Ishikawa (cell line): ENCODE data around the gene KIAA1217.

Experiments
- CEBPB ChIP-seq: IDR thresholded peaks from 2 replicates; pipeline ENCODE4 v1.6.1; 2012
- CREB1 ChIP-seq: IDR thresholded peaks from 2 replicates; pipeline ENCODE4 v1.6.1; 2012; ENCODE audit warnings: low read depth
- EGR1 ChIP-seq: IDR thresholded peaks from 2 replicates; pipeline ENCODE4 v1.6.1; 2012
- EP300 ChIP-seq: IDR thresholded peaks from 2 replicates; pipeline ENCODE4 v1.6.1; 2012; ENCODE audit warnings: borderline replicate concordance
- FOXM1 ChIP-seq: IDR thresholded peaks from 2 replicates; pipeline ENCODE4 v1.6.1; 2012; ENCODE audit warnings: low read depth, borderline replicate concordance
- NFIC ChIP-seq: IDR thresholded peaks from 2 replicates; pipeline ENCODE4 v1.6.1; 2012
- RAD21 ChIP-seq: IDR thresholded peaks from 2 replicates; pipeline ENCODE4 v1.6.1; 2012; ENCODE audit warnings: low read depth
- TAF1 ChIP-seq: IDR thresholded peaks from 2 replicates; pipeline ENCODE4 v1.6.1; 2012; ENCODE audit warnings: low read depth, mild to moderate bottlenecking
- TCF12 ChIP-seq: IDR thresholded peaks from 2 replicates; pipeline ENCODE4 v1.6.1; 2012; ENCODE audit warnings: low read depth
- TEAD4 ChIP-seq: IDR thresholded peaks from 2 replicates; pipeline ENCODE4 v1.6.1; 2012
- YY1 ChIP-seq: IDR thresholded peaks from 2 replicates; pipeline ENCODE4 v1.6.1; 2012; ENCODE audit warnings: low read depth
- ZBTB7A ChIP-seq: IDR thresholded peaks from 2 replicates; pipeline ENCODE4 v1.6.1; 2012; ENCODE audit warnings: low read depth
- TF ChIP-seq, protein P1 (sequence below): IDR thresholded peaks from 2 replicates; pipeline ENCODE4 v1.6.1; 2012; ENCODE audit warnings: low read depth, mild to moderate bottlenecking
- TF ChIP-seq, protein P2 (sequence below): IDR thresholded peaks from 2 replicates; pipeline ENCODE4 v1.6.1; 2012
- TF ChIP-seq, protein P3 (sequence below): IDR thresholded peaks from 2 replicates; pipeline ENCODE4 v1.6.1; 2012

Gene KIAA1217

DNA sequence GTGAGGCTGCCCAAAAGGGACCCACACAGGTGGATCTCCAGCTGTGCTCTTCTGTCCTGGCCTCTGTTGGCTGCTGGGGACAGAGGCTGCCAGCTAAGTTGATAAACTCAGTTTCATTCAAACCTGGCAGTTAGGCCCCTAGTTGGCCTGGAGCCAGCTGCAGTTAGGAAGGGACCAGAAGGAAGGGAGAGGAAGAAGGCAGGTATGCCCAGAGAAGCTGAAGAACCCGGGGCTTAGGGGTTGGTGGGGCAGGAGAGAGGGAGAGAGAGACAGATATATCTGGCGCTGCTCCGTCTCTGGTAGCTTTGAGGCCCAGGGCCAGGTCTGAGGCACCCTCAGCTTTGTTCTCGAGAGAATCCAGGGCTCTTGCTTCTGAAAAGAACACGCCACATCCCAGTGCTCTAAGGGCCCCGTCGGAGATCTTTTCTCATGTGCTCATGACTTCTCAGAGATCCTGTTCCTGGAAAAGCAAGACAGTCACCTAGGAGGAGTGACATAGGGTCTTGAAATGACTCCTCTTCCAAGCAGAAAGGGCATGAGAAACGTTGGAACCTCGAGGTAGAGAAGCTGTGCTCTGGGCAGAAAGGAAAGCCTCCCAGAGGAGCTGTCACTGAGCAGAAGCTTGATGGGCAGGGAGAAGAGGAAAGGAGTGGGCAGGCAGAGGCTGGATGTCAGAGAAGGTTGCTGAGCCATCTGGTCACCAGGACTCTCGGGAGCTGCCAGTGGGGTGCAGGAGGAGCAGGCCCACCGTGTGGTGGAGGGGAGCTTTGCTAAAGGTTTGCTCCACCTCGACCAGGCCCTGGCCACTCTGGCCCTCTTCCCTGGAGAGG lies 361.1 kb downstream of the KIAA1217 start:
- peak; percentile 22; the same call in 1 of the 2 replicates for TF ChIP-seq NFIC
- no peak for TF ChIP-seq ZBTB7A

DNA sequence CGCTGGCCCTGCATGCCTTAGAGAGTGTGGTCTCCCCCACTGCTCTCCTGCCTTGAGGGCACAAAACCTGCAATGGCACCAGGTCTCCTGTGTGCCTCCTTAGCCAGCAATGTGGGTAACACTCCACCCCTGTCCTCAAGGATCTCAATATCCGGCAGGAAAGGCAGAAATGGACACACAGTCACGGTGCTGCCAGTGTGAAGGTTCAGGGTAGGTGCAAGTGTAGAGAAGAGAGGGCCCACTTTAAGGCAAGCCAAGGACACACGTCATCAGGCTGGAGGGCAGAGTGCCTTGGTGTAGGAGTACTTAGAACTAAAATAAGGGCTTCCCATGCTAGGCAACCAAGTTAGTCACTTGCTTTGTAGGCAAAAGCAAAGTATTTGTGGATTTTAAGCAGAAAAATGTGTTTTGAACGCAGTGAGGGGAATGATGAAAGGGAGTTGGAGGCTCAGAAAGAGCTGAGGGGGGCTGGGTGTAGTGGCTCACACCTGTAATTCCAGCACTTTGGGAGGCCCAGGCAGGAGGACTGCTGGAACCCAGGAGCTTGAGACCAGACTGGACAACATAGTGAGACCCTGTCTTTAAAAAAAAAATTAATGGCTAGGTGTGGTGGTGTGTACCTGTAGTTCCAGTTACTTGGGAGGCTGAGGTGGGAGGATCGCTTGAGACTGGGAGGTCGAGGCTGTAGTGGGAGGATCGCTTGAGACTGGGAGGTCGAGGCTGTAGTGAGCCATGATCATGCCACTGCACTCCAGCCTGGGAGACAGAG lies 361.9 kb downstream of the KIAA1217 start:
- no peak for TF ChIP-seq NFIC
- TF ChIP-seq CEBPB: no peak
- TF ChIP-seq FOXM1: no peak
- no peak for TF ChIP-seq RAD21
- TF ChIP-seq EGR1: no peak
- no peak for TF ChIP-seq YY1
- TF ChIP-seq, protein P1, sequence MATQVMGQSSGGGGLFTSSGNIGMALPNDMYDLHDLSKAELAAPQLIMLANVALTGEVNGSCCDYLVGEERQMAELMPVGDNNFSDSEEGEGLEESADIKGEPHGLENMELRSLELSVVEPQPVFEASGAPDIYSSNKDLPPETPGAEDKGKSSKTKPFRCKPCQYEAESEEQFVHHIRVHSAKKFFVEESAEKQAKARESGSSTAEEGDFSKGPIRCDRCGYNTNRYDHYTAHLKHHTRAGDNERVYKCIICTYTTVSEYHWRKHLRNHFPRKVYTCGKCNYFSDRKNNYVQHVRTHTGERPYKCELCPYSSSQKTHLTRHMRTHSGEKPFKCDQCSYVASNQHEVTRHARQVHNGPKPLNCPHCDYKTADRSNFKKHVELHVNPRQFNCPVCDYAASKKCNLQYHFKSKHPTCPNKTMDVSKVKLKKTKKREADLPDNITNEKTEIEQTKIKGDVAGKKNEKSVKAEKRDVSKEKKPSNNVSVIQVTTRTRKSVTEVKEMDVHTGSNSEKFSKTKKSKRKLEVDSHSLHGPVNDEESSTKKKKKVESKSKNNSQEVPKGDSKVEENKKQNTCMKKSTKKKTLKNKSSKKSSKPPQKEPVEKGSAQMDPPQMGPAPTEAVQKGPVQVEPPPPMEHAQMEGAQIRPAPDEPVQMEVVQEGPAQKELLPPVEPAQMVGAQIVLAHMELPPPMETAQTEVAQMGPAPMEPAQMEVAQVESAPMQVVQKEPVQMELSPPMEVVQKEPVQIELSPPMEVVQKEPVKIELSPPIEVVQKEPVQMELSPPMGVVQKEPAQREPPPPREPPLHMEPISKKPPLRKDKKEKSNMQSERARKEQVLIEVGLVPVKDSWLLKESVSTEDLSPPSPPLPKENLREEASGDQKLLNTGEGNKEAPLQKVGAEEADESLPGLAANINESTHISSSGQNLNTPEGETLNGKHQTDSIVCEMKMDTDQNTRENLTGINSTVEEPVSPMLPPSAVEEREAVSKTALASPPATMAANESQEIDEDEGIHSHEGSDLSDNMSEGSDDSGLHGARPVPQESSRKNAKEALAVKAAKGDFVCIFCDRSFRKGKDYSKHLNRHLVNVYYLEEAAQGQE: no peak
- TF ChIP-seq TAF1: no peak

DNA sequence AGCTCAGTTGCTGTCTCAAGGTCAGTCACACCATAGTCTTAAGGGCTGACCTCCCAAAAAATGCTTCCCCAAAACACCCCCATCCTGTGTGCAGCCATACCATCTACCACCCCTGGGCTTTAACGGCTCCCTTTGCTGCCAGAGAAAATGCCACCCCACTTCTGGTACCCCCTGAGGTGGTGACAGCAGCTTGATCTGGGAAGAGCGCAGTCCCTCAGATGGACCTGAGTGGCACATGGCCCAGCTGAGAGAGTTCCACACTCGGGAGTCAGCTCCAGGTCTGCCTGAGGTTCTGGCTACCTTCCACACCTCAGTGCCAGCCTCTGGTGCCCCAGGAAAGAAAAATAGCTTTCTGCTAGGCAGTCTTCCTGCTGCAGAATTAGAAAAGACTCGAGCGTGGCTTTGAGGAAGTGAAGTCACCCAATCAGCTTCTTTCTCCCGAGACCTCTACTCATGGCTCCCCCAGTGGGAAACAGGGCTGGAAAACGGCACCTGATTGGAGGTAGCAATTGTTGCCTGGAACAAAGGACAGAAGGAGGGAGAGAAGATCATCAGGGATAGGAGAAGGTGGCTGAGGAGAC lies 363.0 kb downstream of the KIAA1217 start:
- no peak for TF ChIP-seq EP300
- TF ChIP-seq FOXM1: no peak
- no peak for TF ChIP-seq CREB1

DNA sequence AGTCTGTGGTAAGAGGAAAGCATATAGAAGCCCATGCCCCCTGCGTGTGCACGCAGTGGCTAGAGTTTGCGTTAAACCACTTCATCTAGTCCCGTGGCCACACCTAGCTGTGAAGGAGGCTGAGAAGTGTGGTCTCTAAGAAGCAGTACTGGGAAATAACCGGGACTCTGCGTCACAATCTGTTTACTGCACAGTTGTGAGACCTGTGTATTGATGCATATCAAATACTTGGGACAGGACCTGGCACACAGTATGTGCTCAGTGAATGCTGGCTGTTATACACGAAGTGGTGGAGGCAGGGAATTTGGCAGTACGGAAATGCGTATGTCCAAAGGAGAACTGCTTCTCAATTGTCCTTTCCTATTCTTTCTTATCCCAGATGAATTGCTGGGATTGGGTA lies 365.2 kb downstream of the KIAA1217 start:
- no peak for TF ChIP-seq YY1

DNA sequence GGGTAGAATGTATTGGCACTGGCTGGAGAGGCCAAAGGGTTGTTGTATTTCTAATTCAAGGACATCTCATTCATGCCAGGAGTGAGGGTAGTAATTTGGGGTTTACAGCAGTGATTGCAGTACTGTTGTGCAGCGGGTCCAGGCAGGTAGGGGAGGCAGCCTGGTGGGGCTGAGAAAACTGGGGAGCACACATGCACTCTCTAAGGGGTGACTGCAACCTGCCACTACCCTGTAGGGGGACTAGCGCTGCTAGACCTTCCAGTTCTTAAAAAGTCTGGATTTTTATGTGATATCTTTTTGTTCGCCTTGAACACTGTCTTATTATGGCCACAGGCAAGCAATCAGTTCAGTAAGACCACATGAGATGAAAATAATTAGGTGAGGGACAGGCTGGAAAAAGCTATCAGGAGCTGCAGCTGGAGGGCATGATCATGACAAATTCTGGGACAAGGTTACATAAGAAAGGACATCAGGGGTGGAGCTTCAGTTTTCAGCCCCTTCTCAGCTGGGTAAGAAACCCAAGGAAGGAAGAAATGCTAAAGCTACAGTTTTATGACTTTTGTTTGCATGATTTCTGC lies 365.7 kb downstream of the KIAA1217 start:
- TF ChIP-seq RAD21 (no peak), EGR1 (no peak), YY1 (no peak), CEBPB (no peak), FOXM1 (no peak), EP300 (no peak), TAF1 (no peak), NFIC (no peak), CREB1 (no peak), TEAD4 (no peak)
- TF ChIP-seq, protein P2, sequence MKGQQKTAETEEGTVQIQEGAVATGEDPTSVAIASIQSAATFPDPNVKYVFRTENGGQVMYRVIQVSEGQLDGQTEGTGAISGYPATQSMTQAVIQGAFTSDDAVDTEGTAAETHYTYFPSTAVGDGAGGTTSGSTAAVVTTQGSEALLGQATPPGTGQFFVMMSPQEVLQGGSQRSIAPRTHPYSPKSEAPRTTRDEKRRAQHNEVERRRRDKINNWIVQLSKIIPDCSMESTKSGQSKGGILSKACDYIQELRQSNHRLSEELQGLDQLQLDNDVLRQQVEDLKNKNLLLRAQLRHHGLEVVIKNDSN: no peak
- TF ChIP-seq, protein P1: no peak
- TF ChIP-seq, protein P3, sequence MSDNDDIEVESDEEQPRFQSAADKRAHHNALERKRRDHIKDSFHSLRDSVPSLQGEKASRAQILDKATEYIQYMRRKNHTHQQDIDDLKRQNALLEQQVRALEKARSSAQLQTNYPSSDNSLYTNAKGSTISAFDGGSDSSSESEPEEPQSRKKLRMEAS: no peak

DNA sequence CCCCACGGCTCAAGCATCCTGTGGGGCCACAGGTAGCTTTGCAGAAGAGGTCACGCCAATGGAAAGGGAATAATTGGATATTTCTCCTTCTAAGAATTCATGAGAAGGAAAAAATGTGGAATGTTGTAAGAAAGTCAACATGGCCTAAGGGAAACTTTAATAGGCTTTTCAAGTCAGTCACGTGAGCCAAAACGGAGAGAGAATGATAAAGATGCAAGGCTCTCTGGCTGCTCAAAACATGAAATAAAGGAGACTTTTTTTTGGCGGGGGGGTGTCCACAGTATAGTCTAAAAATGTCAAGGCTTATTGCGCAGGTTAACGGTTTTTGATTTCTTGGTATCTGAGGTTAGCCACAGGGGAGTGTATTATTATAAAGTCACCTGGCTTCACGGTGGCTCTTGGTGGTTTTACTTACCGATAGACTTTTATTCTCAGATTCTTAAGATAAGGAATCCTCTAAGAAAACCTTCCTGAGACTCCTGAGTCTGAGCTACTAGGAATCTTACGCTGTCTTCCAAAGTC lies 366.6 kb downstream of the KIAA1217 start:
- TF ChIP-seq YY1 (no peak), NFIC (no peak), CREB1 (no peak), TCF12 (no peak), EP300 (no peak), TAF1 (no peak), TEAD4 (no peak), FOXM1 (no peak)
- TF ChIP-seq, protein P3: no peak
- TF ChIP-seq, protein P1: no peak
